ENCODE data around the gene POLE.

The POLE gene

DNA sequence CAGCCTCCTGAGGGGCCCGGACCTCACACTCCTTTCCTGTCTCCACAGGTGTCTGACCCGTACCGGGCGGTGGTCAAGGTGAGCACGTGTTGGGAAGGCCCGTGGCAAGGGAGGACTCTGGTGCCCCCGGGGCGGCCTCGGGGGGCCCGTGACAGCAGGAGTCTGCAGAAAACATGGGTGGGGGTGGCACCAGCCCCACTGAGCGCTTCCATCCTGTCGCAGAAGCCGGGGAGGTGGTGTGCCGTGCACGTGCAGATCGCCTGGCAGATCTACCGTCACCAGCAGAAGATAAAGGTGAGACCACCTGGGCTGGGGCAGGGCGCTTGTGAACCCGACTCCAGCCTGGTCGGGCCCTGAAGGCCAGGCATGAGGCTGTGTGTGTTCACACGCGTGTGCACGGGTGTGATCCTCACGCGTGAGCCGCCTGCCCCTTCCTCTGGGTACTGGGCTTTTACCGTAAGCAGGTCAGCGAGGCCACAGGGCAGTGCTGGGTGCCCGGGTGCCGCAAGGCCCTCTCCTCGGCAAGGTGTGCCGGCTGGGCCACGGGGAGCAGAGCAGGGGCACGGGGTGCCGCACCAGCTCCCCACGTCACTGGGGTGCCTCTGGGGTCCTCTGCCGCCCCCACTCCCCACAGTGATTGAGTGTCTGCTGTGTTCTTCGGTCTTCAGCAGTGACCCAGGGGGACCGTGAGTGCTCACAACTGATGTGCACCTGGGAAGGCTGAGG lies 112.7 kb downstream of the POLE start:
- no peak for DNase-seq
